Colonic mucosa (tissue), 4 donors: Measurements from ENCODE around the gene SLC6A11. TPM values are rescaled to one million over a fixed set of nuclear protein-coding genes. Genes with fewer than 3 reads are reported as not detected.

Experiments used
- DNase-seq: peaks from one replicate; pipeline ENCODE4 v3.0.0-alpha.2; 2020
- H3K27ac ChIP-seq: fragments of 200-600 bp; one replicate; pipeline ENCODE4 v1.8.0; 2021
- H3K27me3 ChIP-seq: fragments of 200-600 bp; one replicate; pipeline ENCODE4 v1.8.0; 2021
- H3K36me3 ChIP-seq: fragments of 200-600 bp; one replicate; pipeline ENCODE4 v1.8.0; 2021
- H3K4me1 ChIP-seq: fragments of 200-600 bp; one replicate; pipeline ENCODE4 v1.8.0; 2021; ENCODE audit warnings: mild to moderate bottlenecking
- H3K4me3 ChIP-seq: fragments of 200-600 bp; one replicate; pipeline ENCODE4 v1.8.0; 2021
- H3K9ac ChIP-seq, 2 donors: one replicate each; pipeline ENCODE4 v1.7.0; 2013; ENCODE audit warnings: control low read depth in 2 of 2, low read depth in 2 of 2, low read length in 2 of 2
- H3K9me3 ChIP-seq: fragments of 200-600 bp; one replicate; pipeline ENCODE4 v1.8.0; 2021
- CTCF ChIP-seq: fragments of 200-600 bp; IDR thresholded peaks from one replicate; pipeline ENCODE4 v1.8.0; 2022; ENCODE audit warnings: antibody characterized with exemption, mild to moderate bottlenecking
- intact Hi-C: fragments of 100-400 bp; cut with DNase I; formaldehyde crosslinking; loops from one replicate; pipeline ENCODE4 v1.14.1; 2022
- total RNA-seq, 2 donors: library from RNA; stranded (reverse); fragmentation: NEBNext Ultra II Directional in 1 of 2; extraction: Animal tissue kit (Norgen Biotek cat#: 25700) in 1 of 2; gene quantifications; one replicate each; pipeline ENCODE4 v1.2.1, GENCODE V29; 2021
- donor health status: healthy.
- donor health status: DM: no; HTN: no; CAD: no.
- donor health status: DM: no; HTN: no; CAD: no.

SLC6A11 gene
- total RNA-seq, 2 donors from 2014 or later: not detected

- H3K4me1 ChIP-seq: no peaks in the 10 kb centered on the region
- no peak overlapping the region for H3K27ac ChIP-seq
- no peaks in the 10 kb centered on the region for H3K9me3 ChIP-seq
- H3K9ac ChIP-seq: no peak overlapping the region
- H3K27me3 ChIP-seq: no peaks in the 10 kb centered on the region
- H3K4me3 ChIP-seq: no peak overlapping the region
- DNase-seq: peak; percentile 9
- H3K36me3 ChIP-seq: no peaks in the 10 kb centered on the region
- intact Hi-C loops: no loop called here
- TF ChIP-seq CTCF: no peak
Observed at GRCh38 chr3:10772271-10773161, 43.5 kb upstream of the SLC6A11 start.

GRCh38 chr3:10774129-10774670 lies 41.8 kb upstream of the SLC6A11 start:
- H3K27ac ChIP-seq: no peak overlapping the region
- intact Hi-C loops: no loop called here
- no peaks in the 10 kb centered on the region for H3K27me3 ChIP-seq
- DNase-seq: peak; percentile 4
- no peaks in the 10 kb centered on the region for H3K36me3 ChIP-seq
- no peak overlapping the region for H3K4me3 ChIP-seq
- no peaks in the 10 kb centered on the region for H3K9me3 ChIP-seq
- TF ChIP-seq CTCF: no peak
- H3K9ac ChIP-seq: no peak overlapping the region
- H3K4me1 ChIP-seq: no peaks in the 10 kb centered on the region

- no peak for TF ChIP-seq CTCF
- no peaks in the 10 kb centered on the region for H3K36me3 ChIP-seq
- H3K9me3 ChIP-seq: no peaks in the 10 kb centered on the region
- DNase-seq: no peak
- H3K4me1 ChIP-seq: no peaks in the 10 kb centered on the region
- H3K27ac ChIP-seq: no peak overlapping the region
- H3K4me3 ChIP-seq: no peak overlapping the region
- H3K27me3 ChIP-seq: no peaks in the 10 kb centered on the region
- intact Hi-C loops: no loop called here
- H3K9ac ChIP-seq: no peak overlapping the region
Observed at GRCh38 chr3:10774825-10775224, 41.2 kb upstream of the SLC6A11 start.

GRCh38 chr3:10775259-10775658 lies 40.8 kb upstream of the SLC6A11 start:
- peak; percentile 3 for DNase-seq
- H3K4me1 ChIP-seq: no peaks in the 10 kb centered on the region
- no peak for TF ChIP-seq CTCF
- H3K9ac ChIP-seq: no peak overlapping the region
- no peaks in the 10 kb centered on the region for H3K9me3 ChIP-seq
- H3K36me3 ChIP-seq: no peaks in the 10 kb centered on the region
- H3K27ac ChIP-seq: no peak overlapping the region
- no peaks in the 10 kb centered on the region for H3K27me3 ChIP-seq
- H3K4me3 ChIP-seq: no peak overlapping the region
- intact Hi-C loops: no loop called here

GRCh38 chr3:10775828-10776227 lies 40.2 kb upstream of the SLC6A11 start:
- intact Hi-C loops: no loop called here
- H3K9ac ChIP-seq: no peak overlapping the region
- H3K4me1 ChIP-seq: no peaks in the 10 kb centered on the region
- TF ChIP-seq CTCF: no peak
- no peaks in the 10 kb centered on the region for H3K9me3 ChIP-seq
- H3K36me3 ChIP-seq: no peaks in the 10 kb centered on the region
- no peak overlapping the region for H3K27ac ChIP-seq
- H3K4me3 ChIP-seq: no peak overlapping the region
- DNase-seq: peak; percentile 3
- no peaks in the 10 kb centered on the region for H3K27me3 ChIP-seq
